Measurements from ENCODE around the gene PAX1. TPM values are rescaled to one million over a fixed set of nuclear protein-coding genes. Genes with fewer than 3 reads are reported as not detected.

The PAX1 gene
- total RNA-seq, 3 donors from 2014 or later (not counting 1 experiment from before 2014, with no cell fraction given): not detected

DNA sequence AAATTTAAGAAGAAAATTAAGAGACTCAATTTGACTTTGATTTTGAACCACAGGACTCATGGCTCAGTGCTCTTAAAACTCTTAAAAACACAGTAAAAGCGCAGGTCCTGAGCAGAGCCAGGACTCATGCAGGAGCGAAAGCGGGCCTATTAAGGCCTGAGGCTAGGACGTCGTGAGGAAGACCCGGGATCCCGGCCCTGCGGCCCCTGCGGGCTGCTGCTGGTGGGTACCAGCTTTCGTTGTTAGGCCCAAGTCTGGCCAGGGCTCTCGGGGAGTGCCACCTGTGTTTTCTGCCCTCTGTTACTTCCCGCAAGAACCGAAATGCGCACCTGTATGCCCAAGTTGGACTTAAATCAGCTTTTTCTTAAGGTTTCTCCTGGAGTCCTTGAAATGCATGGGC is 3.4 kb upstream of the PAX1 start:
- Histone ChIP-seq H3K9me3 (ENCODE audit: control insufficient read depth, insufficient read depth, low read length) (no peaks in the 10 kb centered on the region), H3K27me3 (ENCODE audit: control insufficient read depth, insufficient read depth, low read length) (peaks cover 16% of the 10 kb centered on the region), H3K4me3 (ENCODE audit: low read length) (no peak overlapping the region), H3K36me3 (ENCODE audit: control insufficient read depth, insufficient read depth, low read length) (no peaks in the 10 kb centered on the region), H3K27ac (ENCODE audit: low read length) (no peak overlapping the region), H3K4me1 (ENCODE audit: control insufficient read depth, insufficient read depth, low read length) (no peaks in the 10 kb centered on the region)
- 21% methylated on average over 14 of the region's 14 CpGs for WGBS (ENCODE audit: insufficient coverage)
- intact Hi-C loops (cut with micrococcal nuclease): no loop called here
- TF ChIP-seq CTCF (IDR thresholded peaks at IDR 0.05): no peak
- Mint-ChIP-seq H3K4me1 (no peaks in the 10 kb centered on the region), H3K27ac (no peak overlapping the region), H3K27me3 (ENCODE audit: low read depth in 2 of 2) (peaks cover 53 to 74% of the 10 kb centered on the region in 2 donors), H3K36me3 (no peaks in the 10 kb centered on the region), H3K4me3 (no peak overlapping the region), H3K9me3 (no peaks in the 10 kb centered on the region)
- ATAC-seq (no peak), DNase-seq (no peak)

DNA sequence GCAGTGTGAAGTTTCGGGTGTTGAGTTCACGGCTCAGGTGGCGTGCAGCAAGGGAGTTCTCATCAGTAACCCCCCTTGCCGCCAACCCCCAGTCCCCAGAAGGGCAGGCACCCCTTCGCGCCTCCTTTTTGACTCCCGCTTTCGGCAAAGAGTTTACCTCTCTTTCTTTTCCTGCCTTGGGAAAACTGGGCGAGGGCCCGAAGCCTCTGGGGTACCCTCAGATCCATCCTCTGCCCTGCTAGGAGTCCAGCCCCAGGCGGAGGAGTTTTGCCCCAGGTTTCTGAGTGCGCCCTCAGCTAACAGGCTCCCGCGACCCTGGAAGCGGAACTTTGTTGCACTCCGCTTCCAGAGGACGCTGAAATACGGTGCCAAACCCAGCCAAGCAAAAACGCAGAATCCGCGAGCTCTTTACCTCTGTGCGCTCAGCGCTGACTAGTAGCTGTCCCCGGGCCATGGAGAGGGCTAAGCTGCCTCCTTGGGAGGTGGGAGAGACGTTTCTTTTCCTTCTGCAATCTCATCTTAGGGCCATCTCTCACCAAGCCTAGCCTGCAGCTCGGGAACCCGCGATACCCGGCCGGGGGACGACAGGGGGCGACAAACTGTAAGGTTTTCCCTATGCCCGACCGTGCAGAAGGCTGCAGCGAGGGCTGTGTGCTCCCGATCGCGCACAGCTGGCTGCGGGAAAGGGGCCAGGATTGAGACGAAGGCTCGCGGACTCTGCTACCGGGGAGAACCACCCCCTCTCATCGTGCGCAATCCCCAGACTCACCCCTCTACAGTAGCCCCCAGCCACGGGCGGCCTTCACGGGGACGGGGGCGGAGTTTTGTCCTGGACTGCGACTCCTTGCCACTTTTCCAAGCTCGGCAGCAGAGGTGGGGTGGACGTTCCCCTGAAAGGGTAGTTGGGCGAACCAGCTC is 2.7 kb upstream of the PAX1 start:
- Histone ChIP-seq H3K4me1 (ENCODE audit: control insufficient read depth, insufficient read depth, low read length) (no peaks in the 10 kb centered on the region), H3K36me3 (ENCODE audit: control insufficient read depth, insufficient read depth, low read length) (no peaks in the 10 kb centered on the region), H3K4me3 (ENCODE audit: low read length) (no peak overlapping the region), H3K27ac (ENCODE audit: low read length) (no peak overlapping the region), H3K27me3 (ENCODE audit: control insufficient read depth, insufficient read depth, low read length) (peaks cover 19% of the 10 kb centered on the region), H3K9me3 (ENCODE audit: control insufficient read depth, insufficient read depth, low read length) (no peaks in the 10 kb centered on the region)
- no peaks in the 10 kb centered on the region for H3K4me1 Mint-ChIP-seq
- peaks cover 60 to 74% of the 10 kb centered on the region in 2 donors for H3K27me3 Mint-ChIP-seq (ENCODE audit: low read depth in 2 of 2)
- no peaks in the 10 kb centered on the region for H3K9me3 Mint-ChIP-seq
- DNase-seq (no peak), ATAC-seq (no peak)
- H3K36me3 Mint-ChIP-seq: no peaks in the 10 kb centered on the region
- intact Hi-C loops (cut with micrococcal nuclease): no loop called here
- no peak overlapping the region for H3K4me3 Mint-ChIP-seq
- no peak for TF ChIP-seq CTCF (IDR thresholded peaks at IDR 0.05)
- 4% methylated on average over 54 of the region's 54 CpGs for WGBS (ENCODE audit: insufficient coverage)
- H3K27ac Mint-ChIP-seq: no peak overlapping the region

DNA sequence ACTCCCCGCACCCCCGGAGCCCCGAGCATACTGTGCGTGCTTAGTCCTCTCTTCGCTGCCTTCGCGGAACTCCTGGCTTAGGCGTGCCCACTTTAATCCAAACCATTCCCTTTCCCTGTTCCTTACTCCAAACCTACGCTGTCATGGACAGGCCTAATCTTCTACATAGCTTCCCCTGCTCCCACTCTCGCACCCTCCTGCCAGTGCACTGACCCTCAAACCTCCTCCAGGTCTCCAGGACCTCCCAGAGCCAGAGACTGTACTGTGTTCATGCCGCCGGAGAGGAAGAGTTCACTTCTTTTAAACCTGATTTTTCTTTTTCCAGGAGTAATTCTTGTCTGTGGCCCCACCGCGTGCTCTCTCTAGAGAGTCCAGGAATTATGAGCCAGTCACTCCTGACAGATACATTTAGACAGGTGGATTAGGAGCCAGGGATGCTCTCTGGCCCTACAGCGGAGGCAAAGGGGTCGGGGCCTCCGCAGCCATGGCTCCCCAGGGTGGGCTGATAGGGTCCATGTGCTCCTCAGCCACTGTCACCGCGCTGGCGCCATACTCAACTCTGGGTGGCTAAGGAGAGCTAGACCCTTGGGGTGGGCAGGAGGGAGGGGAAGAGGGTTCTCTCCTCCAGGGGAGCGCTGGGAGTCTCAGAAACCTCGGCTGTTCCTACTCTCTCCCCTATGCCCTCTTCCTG is 1.6 kb upstream of the PAX1 start:
- no peak overlapping the region for H3K27ac Mint-ChIP-seq
- H3K36me3 ChIP-seq (ENCODE audit: control insufficient read depth, insufficient read depth, low read length): no peaks in the 10 kb centered on the region
- no peak for TF ChIP-seq CTCF (IDR thresholded peaks at IDR 0.05)
- intact Hi-C loops (cut with micrococcal nuclease): no loop called here
- 10% methylated on average over 22 of the region's 22 CpGs for whole genome bisulfite sequencing (ENCODE audit: insufficient coverage)
- H3K9me3 ChIP-seq (ENCODE audit: control insufficient read depth, insufficient read depth, low read length): no peaks in the 10 kb centered on the region
- no peak overlapping the region for H3K4me3 ChIP-seq (ENCODE audit: low read length)
- H3K4me3 Mint-ChIP-seq: no peak overlapping the region
- H3K27ac ChIP-seq (ENCODE audit: low read length): no peak overlapping the region
- no peak for ATAC-seq
- no peaks in the 10 kb centered on the region for H3K4me1 ChIP-seq (ENCODE audit: control insufficient read depth, insufficient read depth, low read length)
- no peaks in the 10 kb centered on the region for H3K4me1 Mint-ChIP-seq
- no peak for DNase-seq
- H3K27me3 Mint-ChIP-seq (ENCODE audit: low read depth in 2 of 2): peaks cover 64 to 74% of the 10 kb centered on the region in 2 donors
- peaks cover 24% of the 10 kb centered on the region for H3K27me3 ChIP-seq (ENCODE audit: control insufficient read depth, insufficient read depth, low read length)
- no peaks in the 10 kb centered on the region for H3K9me3 Mint-ChIP-seq
- H3K36me3 Mint-ChIP-seq: no peaks in the 10 kb centered on the region

All from natural killer cell (primary cell).